Measurements from ENCODE around the gene CTDSP2.

DNA sequence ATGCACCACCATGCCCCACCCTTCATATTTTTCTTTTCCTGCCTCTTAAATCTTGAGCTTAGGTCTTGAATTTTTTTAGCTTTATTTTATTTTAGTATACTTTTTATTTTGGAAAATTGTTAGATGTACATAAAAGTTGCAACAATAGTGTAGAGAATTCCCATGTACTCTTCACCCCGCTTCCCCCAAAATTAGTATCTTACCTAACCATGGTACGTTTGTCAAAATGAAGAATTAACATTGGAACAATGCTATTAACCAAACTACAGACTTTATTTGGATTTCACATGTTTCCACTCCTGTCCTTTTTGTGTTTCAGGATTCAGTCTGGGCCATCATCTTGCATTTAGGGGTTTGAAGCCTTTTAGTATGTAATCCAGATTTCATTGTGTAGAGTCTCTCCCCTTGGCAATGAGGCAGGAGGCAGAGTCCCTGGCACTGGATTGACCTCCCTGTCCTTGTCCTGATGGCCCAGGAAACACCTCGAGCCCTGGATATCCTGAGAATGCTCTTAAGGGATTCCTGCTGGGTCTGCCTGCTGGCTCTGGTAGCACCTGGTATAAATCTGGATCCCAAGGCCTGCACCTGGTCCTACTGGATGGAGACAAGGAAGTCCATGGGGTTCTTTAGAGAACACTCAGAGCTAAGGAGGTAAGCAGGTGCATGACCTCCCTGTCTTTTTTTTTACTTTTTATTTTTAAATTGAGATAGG lies 19.9 kb upstream of the CTDSP2 start:
- TF ChIP-seq ZNF274 (IDR thresholded peaks at IDR 0.05; ENCODE audit: low read depth, low read length) (no peak), YY1 (IDR thresholded peaks at IDR 0.05; ENCODE audit: insufficient read depth, insufficient read length) (no peak)

All from NT2/D1 (cell line).